ENCODE data around the gene UGT1A9. TPM values are rescaled to one million over a fixed set of nuclear protein-coding genes. Genes with fewer than 3 reads are reported as not detected.
"Not testable (repeated sequence)": the region's sequence is repeated elsewhere in the genome, so short reads cannot be mapped to it uniquely, and the experiment has no call there.

Gene UGT1A9
- total RNA-seq, 1 experiment from 2014 or later = not detected

- H4K91ac ChIP-seq (ENCODE audit: insufficient read length, low read depth, low read length) = no peak overlapping the region
- no peak overlapping the region for H3K23ac ChIP-seq (ENCODE audit: insufficient read length, low read depth, low read length)
- no peak overlapping the region for H2BK20ac ChIP-seq (ENCODE audit: low read depth, low read length, poor library complexity, severe bottlenecking)
- H3K9ac ChIP-seq (ENCODE audit: extremely low read depth, insufficient read length, low read length) = no peak overlapping the region
- no peak overlapping the region for H2BK15ac ChIP-seq (ENCODE audit: low read depth, low read length)
- no peaks in the 10 kb centered on the region for H3K4me1 Mint-ChIP-seq
- H4K5ac ChIP-seq (ENCODE audit: insufficient read length, low read depth, low read length) = no peak overlapping the region
- H3K56ac ChIP-seq (ENCODE audit: insufficient read length, low read depth, low read length) = no peak overlapping the region
- no peak overlapping the region for H2BK12ac ChIP-seq (ENCODE audit: insufficient read length, low read depth, low read length)
- H3T11ph ChIP-seq (ENCODE audit: low read length) = no peak overlapping the region
- no peak overlapping the region for H3K27ac ChIP-seq (ENCODE audit: insufficient read length, low read depth, low read length)
- no peak overlapping the region for H3K27ac Mint-ChIP-seq
- H3K9me3 Mint-ChIP-seq = no peaks in the 10 kb centered on the region
- no peak overlapping the region for H3K4ac ChIP-seq (ENCODE audit: low read depth, low read length)
- no peaks in the 10 kb centered on the region for H3K9me3 ChIP-seq (ENCODE audit: control insufficient read depth, low read depth, low read length)
- no peak overlapping the region for H2AFZ ChIP-seq (ENCODE audit: low read length)
- H2BK120ac ChIP-seq (ENCODE audit: low read depth, low read length, poor library complexity, severe bottlenecking) = no peak overlapping the region
- H3K4me1 ChIP-seq (ENCODE audit: insufficient read depth, low read length) = no peaks in the 10 kb centered on the region
- no peak overlapping the region for H3K18ac ChIP-seq (ENCODE audit: insufficient read length, low read depth, low read length)
- H2BK5ac ChIP-seq (ENCODE audit: insufficient read length, low read length) = no peak overlapping the region
- H3K36me3 Mint-ChIP-seq (ENCODE audit: insufficient read depth in 1 of 3, low read depth in 3 of 3) = no peaks in the 10 kb centered on the region
- no peak overlapping the region for H3K4me3 Mint-ChIP-seq
- WGBS (ENCODE audit: extremely low coverage, insufficient read length, low lambda C conversion rate) = no CpG with 5 or more reads among the region's 1 CpG
- no peak overlapping the region for H3K4me2 ChIP-seq (ENCODE audit: insufficient read depth, insufficient read length, low read length)
- DNase-seq = no peak
- H3K23me2 ChIP-seq (ENCODE audit: insufficient read length, low read depth, low read length, poor library complexity, severe bottlenecking) = no peaks in the 10 kb centered on the region
- no peaks in the 10 kb centered on the region for H4K20me1 ChIP-seq (ENCODE audit: control insufficient read depth, insufficient read depth, insufficient read length)
- no peaks in the 10 kb centered on the region for H3K79me2 ChIP-seq (ENCODE audit: insufficient read depth, low read length)
- H2AK5ac ChIP-seq (ENCODE audit: insufficient read length, low read length) = no peak overlapping the region
- no peak overlapping the region for H4K8ac ChIP-seq (replicated peaks; ENCODE audit: insufficient read length, low read depth, low read length)
- no peak for TF ChIP-seq CTCF (conservative IDR thresholded peaks at IDR 0.05)
- H3K14ac ChIP-seq (ENCODE audit: insufficient read depth, low read length) = no peak overlapping the region
- no peaks in the 10 kb centered on the region for H3K27me3 ChIP-seq (ENCODE audit: insufficient read depth, low read length)
- H3K27me3 Mint-ChIP-seq (ENCODE audit: low read depth) = peaks cover 5% of the 10 kb centered on the region
- H3K79me1 ChIP-seq (ENCODE audit: insufficient read depth, low read depth, low read length, poor library complexity, severe bottlenecking) = no peaks in the 10 kb centered on the region
Observed at GRCh38 chr2:233655043-233655442, 16.7 kb upstream of the UGT1A9 start.

- not testable (repeated sequence) for H3K9me3 ChIP-seq (ENCODE audit: control insufficient read depth, low read depth, low read length); H3K14ac ChIP-seq (ENCODE audit: insufficient read depth, low read length); H3K36me3 Mint-ChIP-seq (ENCODE audit: insufficient read depth in 1 of 3, low read depth in 3 of 3); H2AFZ ChIP-seq (ENCODE audit: low read length); H3K56ac ChIP-seq (ENCODE audit: insufficient read length, low read depth, low read length); H3K4me1 Mint-ChIP-seq; H3K23me2 ChIP-seq (ENCODE audit: insufficient read length, low read depth, low read length, poor library complexity, severe bottlenecking); H3K27me3 Mint-ChIP-seq (ENCODE audit: low read depth); H4K5ac ChIP-seq (ENCODE audit: insufficient read length, low read depth, low read length); H4K91ac ChIP-seq (ENCODE audit: insufficient read length, low read depth, low read length); DNase-seq; H3K4me1 ChIP-seq (ENCODE audit: insufficient read depth, low read length); H3K27ac Mint-ChIP-seq; H2BK12ac ChIP-seq (ENCODE audit: insufficient read length, low read depth, low read length); H3K18ac ChIP-seq (ENCODE audit: insufficient read length, low read depth, low read length); H3K9me3 Mint-ChIP-seq; H3K27me3 ChIP-seq (ENCODE audit: insufficient read depth, low read length); H2BK120ac ChIP-seq (ENCODE audit: low read depth, low read length, poor library complexity, severe bottlenecking); H3K4ac ChIP-seq (ENCODE audit: low read depth, low read length); H4K8ac ChIP-seq (replicated peaks; ENCODE audit: insufficient read length, low read depth, low read length); H2AK5ac ChIP-seq (ENCODE audit: insufficient read length, low read length); H2BK20ac ChIP-seq (ENCODE audit: low read depth, low read length, poor library complexity, severe bottlenecking); H2BK15ac ChIP-seq (ENCODE audit: low read depth, low read length); H3K79me1 ChIP-seq (ENCODE audit: insufficient read depth, low read depth, low read length, poor library complexity, severe bottlenecking); H3K9ac ChIP-seq (ENCODE audit: extremely low read depth, insufficient read length, low read length); H3K79me2 ChIP-seq (ENCODE audit: insufficient read depth, low read length); H3K4me3 Mint-ChIP-seq; H3K27ac ChIP-seq (ENCODE audit: insufficient read length, low read depth, low read length); H4K20me1 ChIP-seq (ENCODE audit: control insufficient read depth, insufficient read depth, insufficient read length); H3K4me2 ChIP-seq (ENCODE audit: insufficient read depth, insufficient read length, low read length); H3T11ph ChIP-seq (ENCODE audit: low read length); H3K23ac ChIP-seq (ENCODE audit: insufficient read length, low read depth, low read length); H2BK5ac ChIP-seq (ENCODE audit: insufficient read length, low read length)
- no CpG with 5 or more reads among the region's 3 CpGs for WGBS (ENCODE audit: extremely low coverage, insufficient read length, low lambda C conversion rate)
Observed at GRCh38 chr2:233655943-233656342, 15.8 kb upstream of the UGT1A9 start.

Measured in H9 (cell line).